Spleen (tissue), 11 donors: ENCODE results near the gene UBE2U. TPM values are rescaled to one million over a fixed set of nuclear protein-coding genes. Genes with fewer than 3 reads are reported as not detected.

Experiments used
- DNase-seq: peaks from one replicate; pipeline ENCODE4 v3.0.0-alpha.2; 2020
- H3K27ac ChIP-seq, 8 donors: fragments of 200-600 bp; sonication (generic) in 7 of 8; 1 replicate in 4 of 8; 2 replicates in 4 of 8; pipeline versions ENCODE4 v1.5.0 to v1.8.0; 2016 to 2021; ENCODE audit warnings: inconsistent platforms in 4 of 8, mild to moderate bottlenecking in 4 of 8, moderate library complexity in 1 of 8
- H3K27me3 ChIP-seq, 7 donors: fragments of 200-600 bp; sonication (generic) in 6 of 7; replicated peaks in 1 of 7; 1 replicate in 4 of 7; 2 replicates in 3 of 7; pipeline versions ENCODE4 v1.5.0 to v1.8.0; 2016 to 2021; ENCODE audit warnings: inconsistent platforms in 3 of 7, mild to moderate bottlenecking in 1 of 7
- H3K36me3 ChIP-seq, 6 donors: fragments of 200-600 bp; sonication (generic) in 5 of 6; 1 replicate in 4 of 6; 2 replicates in 2 of 6; pipeline versions ENCODE4 v1.5.0 to v1.8.0; 2016 to 2021; ENCODE audit warnings: inconsistent platforms in 2 of 6
- H3K4me1 ChIP-seq, 6 donors: fragments of 200-600 bp; sonication (generic) in 5 of 6; 1 replicate in 3 of 6; 2 replicates in 3 of 6; pipeline versions ENCODE4 v1.5.0 to v1.8.0; 2016 to 2021; ENCODE audit warnings: inconsistent platforms in 3 of 6
- H3K4me3 ChIP-seq, 8 donors: fragments of 200-600 bp; sonication (generic) in 7 of 8; 1 replicate in 4 of 8; 2 replicates in 4 of 8; pipeline versions ENCODE4 v1.5.0 to v1.8.0; 2016 to 2021; ENCODE audit warnings: inconsistent platforms in 4 of 8, mild to moderate bottlenecking in 4 of 8, moderate library complexity in 2 of 8
- H3K9me3 ChIP-seq, 8 donors: fragments of 200-600 bp; sonication (generic) in 7 of 8; 1 replicate in 4 of 8; 2 replicates in 4 of 8; pipeline versions ENCODE4 v1.5.0 to v1.8.0; 2016 to 2021; ENCODE audit warnings: inconsistent platforms in 4 of 8
- CTCF ChIP-seq, 11 experiments: fragments of 200-600 bp in 7 of 11; fragments of 450-650 bp in 4 of 11; sonication (generic) in 4 of 11; IDR thresholded peaks in 8 of 11; conservative IDR thresholded peaks in 3 of 11; 1 replicate in 7 of 11; 2 replicates in 4 of 11; pipeline versions ENCODE4 v1.4.0 to v1.8.0; 2016 to 2021; ENCODE audit warnings: antibody characterized with exemption in 11 of 11, inconsistent platforms in 4 of 11, mild to moderate bottlenecking in 1 of 11
- POLR2A ChIP-seq, 3 donors: fragments of 450-650 bp; IDR thresholded peaks; one replicate each; pipeline ENCODE4 v1.5.1; 2017; ENCODE audit warnings: antibody characterized with exemption in 3 of 3, mild to moderate bottlenecking in 1 of 3
- POLR2AphosphoS5 ChIP-seq, 3 donors: sonication (generic); formaldehyde crosslinking; IDR thresholded peaks; one replicate each; pipeline ENCODE4 v1.5.1; 2017; ENCODE audit warnings: antibody characterized with exemption in 3 of 3
- WGBS, 5 donors: extraction: QIAGEN DNeasy Blood & Tissue Kit in 3 of 5; methylation state at CpG; one replicate each; pipeline versions ENCODE4 v1.1.5 to v1.1.7; 2013 to 2018; 5-methylcytosine and 5-hydroxymethylcytosine counted together
- intact Hi-C: fragments of 100-400 bp; cut with DNase I; formaldehyde crosslinking; loops from one replicate; pipeline ENCODE4 v1.15.0; 2023; ENCODE audit warnings: low total_unique reads
- polyA plus RNA-seq, 3 donors: library from polyadenylated mRNA; stranded (reverse); fragments of 200-250 nt; gene quantifications; one replicate each; pipeline ENCODE4 v1.2.1, GENCODE V29; 2013
- total RNA-seq, 7 donors: library from RNA; depleted of rRNA in 3 of 7; stranded (reverse); fragments of >200 nt in 3 of 7; fragmentation: NEBNext Ultra II Directional in 4 of 7; extraction: Animal tissue kit (Norgen Biotek cat#: 25700) in 4 of 7; gene quantifications; one replicate each; pipeline versions ENCODE4 v1.1.0 to v1.2.1, GENCODE V29; 2016 to 2021
- donor health status: healthy with polysubstance abuse.
- donor health status: DM: no; HTN: no; CAD: no; lungs with moderate emphysema.
- donor health status: DM: no; HTN: no; CAD: no.
- donor health status: Bipolar disorder and iron deficiency.
- donor health status: healthy.
- donor health status: DM: no; HTN: no; CAD: no.
- donor health status: DM: yes; HTN: yes; CAD: no.

Gene UBE2U
- total and polyA plus RNA-seq, 10 donors, result not detected

- no peak for TF ChIP-seq CTCF (IDR thresholded peaks at IDR 0.05 in 8 of 11, conservative IDR thresholded peaks at IDR 0.05 in 3 of 11)
- no peak for TF ChIP-seq POLR2A (IDR thresholded peaks at IDR 0.05)
- TF ChIP-seq POLR2AphosphoS5 (IDR thresholded peaks at IDR 0.05), result no peak
- WGBS, 5 donors, result 47 to 85% (median 70%) methylated on average over 2 of the region's 2 CpGs
- intact Hi-C loops, result no loop called here
- no peak for DNase-seq
- H3K9me3 ChIP-seq, result no peaks in the 10 kb centered on the region
- peaks cover 0 to 11% (median 5%) of the 10 kb centered on the region in 6 donors for H3K4me1 ChIP-seq
- no peaks in the 10 kb centered on the region for H3K36me3 ChIP-seq
- H3K4me3 ChIP-seq, result no peak overlapping the region
- no peak overlapping the region for H3K27ac ChIP-seq
- no peaks in the 10 kb centered on the region for H3K27me3 ChIP-seq
These were observed 36.2 kb upstream of the UBE2U start for GRCh38 chr1:64167176-64167575.

GRCh38 chr1:64171246-64171645 lies 32.2 kb upstream of the UBE2U start:
- Histone ChIP-seq H3K4me1 (peaks cover 0 to 19% (median 6%) of the 10 kb centered on the region in 6 donors), H3K27me3 (no peaks in the 10 kb centered on the region), H3K9me3 (no peaks in the 10 kb centered on the region), H3K4me3 (no peak overlapping the region), H3K27ac (peak overlapping the region in 3 of 8 donors; percentile 11 to 50 (median 14)), H3K36me3 (no peaks in the 10 kb centered on the region)
- TF ChIP-seq POLR2A (IDR thresholded peaks at IDR 0.05) (no peak), POLR2AphosphoS5 (IDR thresholded peaks at IDR 0.05) (no peak), CTCF (IDR thresholded peaks at IDR 0.05 in 8 of 11, conservative IDR thresholded peaks at IDR 0.05 in 3 of 11) (no peak)
- intact Hi-C loops, result no loop called here
- 71 to 94% (median 87%) methylated on average over 1 of the region's 1 CpG for WGBS, 5 donors
- no peak for DNase-seq

- intact Hi-C loops, result no loop called here
- H3K27me3 ChIP-seq, result no peaks in the 10 kb centered on the region
- 18 to 35% (median 26%) methylated on average over 3 of the region's 3 CpGs for WGBS, 5 donors
- DNase-seq, result no peak
- peak overlapping the region in 1 of 8 donors; percentile 50 for H3K27ac ChIP-seq
- no peak overlapping the region for H3K4me3 ChIP-seq
- peaks cover 0 to 19% (median 6%) of the 10 kb centered on the region in 6 donors for H3K4me1 ChIP-seq
- no peaks in the 10 kb centered on the region for H3K36me3 ChIP-seq
- H3K9me3 ChIP-seq, result no peaks in the 10 kb centered on the region
- TF ChIP-seq POLR2A (IDR thresholded peaks at IDR 0.05) (no peak), CTCF (IDR thresholded peaks at IDR 0.05 in 8 of 11, conservative IDR thresholded peaks at IDR 0.05 in 3 of 11) (no peak), POLR2AphosphoS5 (IDR thresholded peaks at IDR 0.05) (no peak)
These were observed 31.6 kb upstream of the UBE2U start for GRCh38 chr1:64171797-64172281.

GRCh38 chr1:64172458-64172983 lies 30.9 kb upstream of the UBE2U start:
- Histone ChIP-seq H3K27me3 (no peaks in the 10 kb centered on the region), H3K27ac (peak overlapping the region in 1 of 8 donors; percentile 50), H3K4me3 (no peak overlapping the region), H3K36me3 (peaks cover 0 to 3% (median under 1%) of the 10 kb centered on the region in 6 donors), H3K4me1 (peaks cover 0 to 19% (median 6%) of the 10 kb centered on the region in 6 donors), H3K9me3 (no peaks in the 10 kb centered on the region)
- intact Hi-C loops, result no loop called here
- no peak for DNase-seq
- TF ChIP-seq POLR2AphosphoS5 (IDR thresholded peaks at IDR 0.05) (no peak), CTCF (IDR thresholded peaks at IDR 0.05 in 8 of 11, conservative IDR thresholded peaks at IDR 0.05 in 3 of 11) (no peak), POLR2A (IDR thresholded peaks at IDR 0.05) (no peak)
- WGBS, 5 donors, result 37 to 58% (median 49%) methylated on average over 3 of the region's 3 CpGs
